NT2/D1 (cell line): ENCODE measurements around the gene DALRD3.

Experiments
- DNase-seq: peaks from one replicate; pipeline ENCODE4 v3.0.0-alpha.2; 2011; ENCODE audit warnings: low read depth, low spot score
- H3K27me3 ChIP-seq: 2 replicates; pipeline ENCODE4 v1.6.0; 2011; ENCODE audit warnings: mild to moderate bottlenecking; ENCODE audit not compliant: insufficient read length, insufficient read depth
- H3K36me3 ChIP-seq: 2 replicates; pipeline ENCODE4 v1.6.1; 2011; ENCODE audit warnings: mild to moderate bottlenecking, low read length, mixed read lengths; ENCODE audit not compliant: insufficient read depth, insufficient read length
- H3K4me1 ChIP-seq: 2 replicates; pipeline ENCODE4 v1.5.1; 2011; ENCODE audit not compliant: insufficient read depth, insufficient read length
- H3K4me3 ChIP-seq: 2 replicates; pipeline ENCODE4 v1.5.1; 2011; ENCODE audit warnings: low read depth; ENCODE audit not compliant: insufficient read length
- H3K9ac ChIP-seq: 2 replicates; pipeline ENCODE4 v1.6.0; 2011; ENCODE audit warnings: low read depth; ENCODE audit not compliant: insufficient read length
- H3K9me3 ChIP-seq: 2 replicates; pipeline ENCODE4 v1.5.1; 2011; ENCODE audit warnings: mild to moderate bottlenecking, low read length; ENCODE audit not compliant: insufficient read depth
- SUZ12 ChIP-seq: IDR thresholded peaks from 2 replicates; pipeline ENCODE4 v1.6.1; 2011; ENCODE audit not compliant: insufficient read length, insufficient read depth; ENCODE audit errors: extremely low read depth
- YY1 ChIP-seq: IDR thresholded peaks from 2 replicates; pipeline ENCODE4 v1.6.1; 2011; ENCODE audit not compliant: insufficient read length, insufficient read depth
- ZNF274 ChIP-seq: IDR thresholded peaks from 2 replicates; pipeline ENCODE4 v1.6.1; 2011; ENCODE audit warnings: mild to moderate bottlenecking, low read depth, low read length

Gene DALRD3

GRCh38 chr3:49032646-49033304 is 14.4 kb upstream of the DALRD3 start:
- DNase-seq: no peak
- Histone ChIP-seq H3K9me3 (no peaks in the 10 kb centered on the region), H3K9ac (no peak overlapping the region), H3K36me3 (peaks cover 83% of the 10 kb centered on the region), H3K27me3 (no peaks in the 10 kb centered on the region), H3K4me1 (peaks cover 7% of the 10 kb centered on the region), H3K4me3 (no peak overlapping the region)
- TF ChIP-seq SUZ12: no peak
- TF ChIP-seq YY1: no peak
- no peak for TF ChIP-seq ZNF274

DNA sequence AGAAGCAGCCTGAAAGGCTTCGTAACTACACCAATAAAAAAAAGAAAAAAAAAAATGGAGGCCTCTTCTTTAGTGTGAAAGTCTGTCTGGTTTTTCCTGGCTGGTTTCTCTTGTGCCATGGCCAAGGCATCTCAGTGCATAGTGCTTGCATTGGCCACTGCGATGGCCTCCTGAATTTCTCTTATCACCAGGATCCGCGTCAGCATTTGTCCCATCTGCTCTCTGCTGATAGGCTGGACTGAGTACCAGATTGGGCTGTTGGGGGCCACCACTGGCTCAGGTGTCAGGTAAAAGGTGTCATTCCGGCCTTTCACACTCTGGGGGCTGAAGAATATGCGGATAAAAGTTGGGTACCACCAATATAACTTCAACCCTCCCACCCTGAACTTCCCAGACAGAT is 11.9 kb upstream of the DALRD3 start:
- Histone ChIP-seq H3K4me3 (no peak overlapping the region), H3K9me3 (no peaks in the 10 kb centered on the region), H3K9ac (no peak overlapping the region), H3K27me3 (no peaks in the 10 kb centered on the region), H3K36me3 (peaks cover 87% of the 10 kb centered on the region), H3K4me1 (peaks cover 15% of the 10 kb centered on the region)
- no peak for TF ChIP-seq SUZ12
- no peak for TF ChIP-seq YY1
- TF ChIP-seq ZNF274: no peak
- no peak for DNase-seq

GRCh38 chr3:49029563-49029884 is 11.1 kb upstream of the DALRD3 start:
- Histone ChIP-seq H3K9me3 (no peaks in the 10 kb centered on the region), H3K9ac (peak overlapping the region; percentile 99), H3K4me1 (peaks cover 19% of the 10 kb centered on the region), H3K27me3 (no peaks in the 10 kb centered on the region), H3K4me3 (peak overlapping the region; percentile 77), H3K36me3 (peaks cover 87% of the 10 kb centered on the region)
- no peak for TF ChIP-seq SUZ12
- no peak for TF ChIP-seq YY1
- TF ChIP-seq ZNF274: no peak
- DNase-seq: no peak

DNA sequence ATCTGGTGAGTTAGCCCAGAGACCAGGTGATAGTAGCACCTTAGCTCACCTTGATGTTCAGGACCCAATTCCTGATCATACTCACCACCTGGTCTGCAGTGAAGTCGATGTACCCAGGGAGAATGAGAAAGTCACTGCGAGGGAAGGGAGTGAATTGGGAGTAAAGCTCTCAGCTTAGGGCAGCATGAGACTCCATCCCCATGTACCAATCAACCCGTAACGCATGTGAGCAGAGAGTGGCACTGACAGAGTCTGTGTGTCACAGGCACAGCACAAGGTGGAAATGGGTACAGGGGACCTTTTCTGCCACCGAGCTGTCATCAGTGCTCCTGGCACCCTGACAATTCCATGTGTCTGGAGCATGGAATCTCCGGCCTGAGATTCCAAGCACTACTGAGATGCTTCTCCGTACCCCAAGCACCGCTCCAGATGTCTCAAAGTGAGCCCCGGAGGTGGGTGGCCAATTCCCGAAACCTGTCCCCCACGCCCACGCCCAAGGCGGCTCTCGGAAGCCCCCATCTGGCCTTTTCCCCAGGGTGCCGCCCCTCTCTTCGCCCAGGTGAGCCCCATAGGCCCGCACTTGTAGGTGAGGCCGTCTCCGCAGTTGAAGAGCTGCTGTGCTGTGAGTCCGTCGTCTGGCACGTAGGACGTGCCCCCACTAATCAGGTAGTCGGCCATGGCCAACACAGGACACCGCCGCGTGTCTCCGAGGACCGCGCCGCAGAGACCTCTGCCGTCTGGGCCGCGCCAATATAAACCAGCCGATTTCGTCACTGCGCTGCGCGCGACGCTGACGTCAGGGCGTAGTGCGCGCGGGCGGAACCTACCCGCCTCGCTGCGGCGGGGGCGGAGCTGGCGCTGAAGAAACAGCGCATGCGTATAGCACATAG is 10.5 kb upstream of the DALRD3 start, which contains the start of gene IMPDH2:
Gene IMPDH2 (minus strand): TSS at position 726 of the 890 bp plus-strand sequence. CDS start 48 bp downstream, at position 678.
- Histone ChIP-seq H3K36me3 (peaks cover 87% of the 10 kb centered on the region), H3K27me3 (no peaks in the 10 kb centered on the region), H3K4me1 (peaks cover 20% of the 10 kb centered on the region)

GRCh38 chr3:49028298-49028672 is 9.9 kb upstream of the DALRD3 start:
- no peak for DNase-seq
- Histone ChIP-seq H3K9ac (peak overlapping the region; percentile 99), H3K4me1 (peaks cover 20% of the 10 kb centered on the region), H3K4me3 (peak overlapping the region; percentile 77), H3K9me3 (no peaks in the 10 kb centered on the region), H3K27me3 (no peaks in the 10 kb centered on the region), H3K36me3 (peaks cover 90% of the 10 kb centered on the region)
- TF ChIP-seq YY1: no peak
- TF ChIP-seq SUZ12: no peak
- TF ChIP-seq ZNF274: no peak

More for the DNA sequence above, 10.5 kb upstream of the DALRD3 start, which contains the start of gene IMPDH2:
- H3K9ac ChIP-seq: peak within 1 kb of the TSS; percentile 99
- DNase-seq: peak; percentile 91
- TF ChIP-seq SUZ12: no peak
- peak within 1 kb of the TSS; percentile 77 for H3K4me3 ChIP-seq
- no peaks in the 10 kb centered on the region for H3K9me3 ChIP-seq

DNA sequence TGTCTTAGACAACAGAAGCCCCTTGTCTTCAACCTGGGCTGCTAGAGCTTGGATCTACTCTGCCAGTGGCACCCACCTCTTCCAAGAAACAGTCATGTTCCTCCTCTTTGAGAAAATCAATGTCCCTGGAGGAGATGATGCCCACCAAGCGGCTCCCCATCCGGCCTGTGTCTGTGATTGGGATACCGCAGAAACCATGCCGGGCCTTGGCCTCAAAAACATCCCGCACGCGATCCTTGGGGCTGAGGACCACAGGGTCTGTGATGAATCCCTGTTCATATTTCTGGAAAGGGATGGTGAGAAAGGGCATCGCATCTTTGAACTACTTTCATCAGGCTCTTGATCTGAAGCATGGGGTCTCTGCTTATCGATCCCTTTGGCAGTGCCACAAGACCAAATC is 9.3 kb upstream of the DALRD3 start:
- Histone ChIP-seq H3K9ac (no peak overlapping the region), H3K4me3 (no peak overlapping the region), H3K36me3 (peaks cover 90% of the 10 kb centered on the region), H3K4me1 (peaks cover 22% of the 10 kb centered on the region), H3K9me3 (no peaks in the 10 kb centered on the region), H3K27me3 (no peaks in the 10 kb centered on the region)
- TF ChIP-seq YY1 (no peak), SUZ12 (no peak), ZNF274 (no peak)
- DNase-seq: no peak

GRCh38 chr3:49026536-49026935 is 8.2 kb upstream of the DALRD3 start:
- Histone ChIP-seq H3K36me3 (peaks cover 79% of the 10 kb centered on the region), H3K27me3 (no peaks in the 10 kb centered on the region), H3K9me3 (no peaks in the 10 kb centered on the region), H3K4me3 (no peak overlapping the region), H3K9ac (no peak overlapping the region), H3K4me1 (peaks cover 22% of the 10 kb centered on the region)
- TF ChIP-seq SUZ12: no peak
- no peak for TF ChIP-seq ZNF274
- no peak for TF ChIP-seq YY1
- DNase-seq: no peak
